Measurements from ENCODE around the gene UGT1A10. TPM values are rescaled to one million over a fixed set of nuclear protein-coding genes. Genes with fewer than 3 reads are reported as not detected.

The UGT1A10 gene
- total RNA-seq, 1 experiment from 2014 or later: not detected

DNA sequence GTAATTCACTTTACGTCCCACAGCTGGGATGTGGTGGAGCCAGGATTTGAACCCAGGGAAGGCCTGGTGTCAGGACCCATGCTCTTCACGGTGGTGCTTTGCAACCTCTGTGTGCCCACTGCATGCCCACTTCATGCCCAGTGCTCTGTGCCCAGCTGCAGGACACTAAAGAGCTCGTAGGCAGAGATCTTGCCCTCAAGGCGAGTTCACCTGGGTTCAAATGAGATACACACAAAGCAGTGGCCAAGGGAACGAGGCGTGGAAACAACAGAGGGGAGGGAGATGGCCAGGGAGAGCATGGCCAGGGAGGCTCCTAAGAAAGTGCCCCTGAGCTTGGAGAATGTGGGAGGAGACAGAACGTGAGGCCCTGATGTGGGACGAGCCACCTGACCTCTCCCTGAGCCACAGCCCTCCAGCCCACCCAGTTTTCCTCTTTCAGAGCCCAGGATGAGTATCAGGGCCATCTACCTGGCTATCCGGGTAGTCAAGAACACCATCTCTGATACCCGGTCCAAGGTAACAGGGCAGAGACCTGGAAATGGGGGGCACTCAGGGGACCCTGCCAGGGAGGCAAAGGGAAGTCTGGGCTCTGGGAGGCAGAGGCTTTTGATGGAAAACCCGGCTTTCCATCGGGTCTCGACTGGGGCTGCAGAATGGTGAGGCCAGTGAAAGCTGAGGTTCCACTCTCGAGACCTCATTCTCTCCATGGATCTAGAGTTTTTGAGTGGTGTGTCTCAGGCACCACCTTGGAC lies 162.3 kb downstream of the UGT1A10 start:
- H3K4me3 ChIP-seq (replicated peaks in 1 of 2; ENCODE audit: low read depth in 1 of 2, low read length in 2 of 2): no peak overlapping the region
- ChIA-PET CTCF (no interaction called here), POLR2A (no interaction called here), RAD21 (ENCODE audit: low non-redundant PET in 1 of 2, low total read pairs in 2 of 2, uncharacterized antibody in 2 of 2, unreplicated experiment in 2 of 2) (no interaction called here)
- ATAC-seq (no peak), DNase-seq (ENCODE audit: low read depth, low spot score) (no peak)
- intact Hi-C loops (cut with micrococcal nuclease): no loop called here
- H3K27me3 ChIP-seq (ENCODE audit: insufficient read depth, low read length): no peaks in the 10 kb centered on the region
- H3K79me2 ChIP-seq (ENCODE audit: insufficient read depth, low read length): no peaks in the 10 kb centered on the region
- H2AFZ ChIP-seq (ENCODE audit: low read depth, low read length, poor library complexity, severe bottlenecking): no peak overlapping the region
- no peak for TF ChIP-seq RAD21 (IDR thresholded peaks at IDR 0.05; ENCODE audit: low read depth)
- TF ChIP-seq TCF7L2 (IDR thresholded peaks at IDR 0.05; ENCODE audit: borderline replicate concordance, extremely low read depth, insufficient read depth, insufficient read length): no peak
- TF ChIP-seq, protein P1, sequence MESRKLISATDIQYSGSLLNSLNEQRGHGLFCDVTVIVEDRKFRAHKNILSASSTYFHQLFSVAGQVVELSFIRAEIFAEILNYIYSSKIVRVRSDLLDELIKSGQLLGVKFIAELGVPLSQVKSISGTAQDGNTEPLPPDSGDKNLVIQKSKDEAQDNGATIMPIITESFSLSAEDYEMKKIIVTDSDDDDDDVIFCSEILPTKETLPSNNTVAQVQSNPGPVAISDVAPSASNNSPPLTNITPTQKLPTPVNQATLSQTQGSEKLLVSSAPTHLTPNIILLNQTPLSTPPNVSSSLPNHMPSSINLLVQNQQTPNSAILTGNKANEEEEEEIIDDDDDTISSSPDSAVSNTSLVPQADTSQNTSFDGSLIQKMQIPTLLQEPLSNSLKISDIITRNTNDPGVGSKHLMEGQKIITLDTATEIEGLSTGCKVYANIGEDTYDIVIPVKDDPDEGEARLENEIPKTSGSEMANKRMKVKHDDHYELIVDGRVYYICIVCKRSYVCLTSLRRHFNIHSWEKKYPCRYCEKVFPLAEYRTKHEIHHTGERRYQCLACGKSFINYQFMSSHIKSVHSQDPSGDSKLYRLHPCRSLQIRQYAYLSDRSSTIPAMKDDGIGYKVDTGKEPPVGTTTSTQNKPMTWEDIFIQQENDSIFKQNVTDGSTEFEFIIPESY (IDR thresholded peaks at IDR 0.05; ENCODE audit: extremely low read depth, insufficient replicate concordance, low read length): no peak
- TF ChIP-seq JUND (IDR thresholded peaks at IDR 0.05): no peak
- TF ChIP-seq CEBPB (IDR thresholded peaks at IDR 0.05; ENCODE audit: low read depth): no peak
- TF ChIP-seq, protein P2, sequence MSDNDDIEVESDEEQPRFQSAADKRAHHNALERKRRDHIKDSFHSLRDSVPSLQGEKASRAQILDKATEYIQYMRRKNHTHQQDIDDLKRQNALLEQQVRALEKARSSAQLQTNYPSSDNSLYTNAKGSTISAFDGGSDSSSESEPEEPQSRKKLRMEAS (IDR thresholded peaks at IDR 0.05): no peak
- no peak for TF ChIP-seq POLR2A (IDR thresholded peaks at IDR 0.05; ENCODE audit: borderline replicate concordance, extremely low read depth, insufficient read depth, insufficient read length)
- no peak for TF ChIP-seq SP1 (IDR thresholded peaks at IDR 0.05; ENCODE audit: low read depth)
- TF ChIP-seq, protein P3, sequence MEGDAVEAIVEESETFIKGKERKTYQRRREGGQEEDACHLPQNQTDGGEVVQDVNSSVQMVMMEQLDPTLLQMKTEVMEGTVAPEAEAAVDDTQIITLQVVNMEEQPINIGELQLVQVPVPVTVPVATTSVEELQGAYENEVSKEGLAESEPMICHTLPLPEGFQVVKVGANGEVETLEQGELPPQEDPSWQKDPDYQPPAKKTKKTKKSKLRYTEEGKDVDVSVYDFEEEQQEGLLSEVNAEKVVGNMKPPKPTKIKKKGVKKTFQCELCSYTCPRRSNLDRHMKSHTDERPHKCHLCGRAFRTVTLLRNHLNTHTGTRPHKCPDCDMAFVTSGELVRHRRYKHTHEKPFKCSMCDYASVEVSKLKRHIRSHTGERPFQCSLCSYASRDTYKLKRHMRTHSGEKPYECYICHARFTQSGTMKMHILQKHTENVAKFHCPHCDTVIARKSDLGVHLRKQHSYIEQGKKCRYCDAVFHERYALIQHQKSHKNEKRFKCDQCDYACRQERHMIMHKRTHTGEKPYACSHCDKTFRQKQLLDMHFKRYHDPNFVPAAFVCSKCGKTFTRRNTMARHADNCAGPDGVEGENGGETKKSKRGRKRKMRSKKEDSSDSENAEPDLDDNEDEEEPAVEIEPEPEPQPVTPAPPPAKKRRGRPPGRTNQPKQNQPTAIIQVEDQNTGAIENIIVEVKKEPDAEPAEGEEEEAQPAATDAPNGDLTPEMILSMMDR (IDR thresholded peaks at IDR 0.05 in 2 of 3, conservative IDR thresholded peaks at IDR 0.05 in 1 of 3; ENCODE audit: borderline replicate concordance in 1 of 3, insufficient read depth in 1 of 3, low read depth in 2 of 3, low read length in 2 of 3): no peak
- TF ChIP-seq SIN3A (IDR thresholded peaks at IDR 0.05; ENCODE audit: low read depth): no peak
- no peak overlapping the region for H3K27ac ChIP-seq (ENCODE audit: low read depth, low read length)
- no peak overlapping the region for H3K9ac ChIP-seq (ENCODE audit: low read length)
- H3K36me3 ChIP-seq (ENCODE audit: control insufficient read depth in 1 of 2, insufficient read depth in 2 of 2, low read length in 2 of 2): no peaks in the 10 kb centered on the region
- no peak overlapping the region for H3K4me2 ChIP-seq (ENCODE audit: low read length)
- BruUV-seq (replicated peaks): no TSS peak
- peaks cover 5 to 9% of the 10 kb centered on the region in 2 experiments; a peak in 3 of 4 replicates for H3K4me1 ChIP-seq (ENCODE audit: control insufficient read depth in 1 of 2, insufficient read depth in 2 of 2, low read length in 2 of 2)
- H4K20me1 ChIP-seq (ENCODE audit: insufficient read depth): no peaks in the 10 kb centered on the region
- H3K9me2 ChIP-seq (ENCODE audit: insufficient read depth): no peaks in the 10 kb centered on the region
- H3K9me3 ChIP-seq (ENCODE audit: control insufficient read depth in 1 of 2, insufficient read depth in 1 of 2, low read depth in 1 of 2, low read length in 2 of 2): no peaks in the 10 kb centered on the region

All from HCT116 (cell line).